ENCODE measurements around the gene THOC6. TPM values are rescaled to one million over a fixed set of nuclear protein-coding genes. Genes with fewer than 3 reads are reported as not detected.
A peak's percentile ranks its signal among the peaks of the same experiment; 100 is the strongest.

The THOC6 gene
- total and polyA plus RNA-seq, 9 of the 15 experiments (the other 6 are each of a cell fraction or from before 2014, with no cell fraction given): 2.5 to 65.4 (median 42.3) TPM

DNA sequence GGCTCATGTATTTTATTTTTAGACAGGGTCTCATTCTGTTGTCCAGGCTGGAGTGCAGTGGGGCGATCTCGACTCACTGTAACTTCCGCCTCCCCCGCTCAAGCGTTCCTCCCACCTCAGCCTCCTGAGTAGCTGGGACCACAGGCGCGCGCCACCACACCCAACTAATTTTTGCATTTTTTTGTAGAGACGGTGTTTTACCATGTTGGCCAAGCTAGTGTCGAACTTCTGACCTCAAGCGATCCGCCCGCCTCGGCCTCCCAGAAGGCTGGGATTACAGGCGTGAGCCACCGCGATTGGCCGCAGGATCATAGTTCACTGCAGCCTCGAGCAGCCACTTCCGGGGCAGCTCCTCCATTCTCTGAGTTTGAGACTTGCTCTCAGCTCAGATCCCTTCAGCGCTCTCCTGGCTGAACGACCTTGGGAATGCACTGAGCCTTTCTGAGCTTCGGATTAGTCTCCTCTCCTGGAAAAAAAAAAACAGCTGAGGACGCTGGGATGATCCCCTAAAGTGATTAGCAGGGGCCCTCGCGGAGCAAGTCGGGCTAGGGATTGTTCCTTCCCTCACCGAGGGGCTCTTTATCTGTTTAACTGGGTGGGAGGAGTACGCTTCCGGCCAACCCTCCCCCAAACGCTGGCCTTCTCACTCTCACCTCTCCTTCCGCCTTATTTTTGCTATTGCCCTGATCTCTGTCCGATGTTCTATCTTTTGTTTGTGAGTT is 42.5 kb upstream of the THOC6 start:
- no TSS peak for BruUV-seq (replicated peaks)
- Histone ChIP-seq H4K20me1 (replicated peaks; ENCODE audit: control insufficient read depth, insufficient read depth, low read length) (no peaks in the 10 kb centered on the region), H3K27me3 (ENCODE audit: control insufficient read depth in 2 of 2, insufficient read depth in 2 of 2, low read length in 2 of 2) (no peaks in the 10 kb centered on the region), H3K4me3 (peak overlapping the region; percentile 63), H3K9me1 (ENCODE audit: control insufficient read depth, insufficient read depth, low read length) (no peaks in the 10 kb centered on the region), H3K9me3 (replicated peaks; ENCODE audit: control insufficient read depth, insufficient read depth, low read depth, low read length) (no peaks in the 10 kb centered on the region), H2AFZ (ENCODE audit: low read depth, low read length) (peak overlapping the region; percentile 72), H3K79me2 (ENCODE audit: control insufficient read depth, insufficient read depth, low read length) (peaks cover 44% of the 10 kb centered on the region), H3K27ac (ENCODE audit: extremely low read depth, low read depth, low read length) (peak overlapping the region; percentile 99), H3K9ac (ENCODE audit: insufficient read depth in 1 of 2, low read depth in 2 of 2, low read length in 2 of 2) (peak overlapping the region; percentile 97 to 100), H3K4me2 (ENCODE audit: insufficient read depth, low read length) (peak overlapping the region; percentile 97), H3K4me1 (replicated peaks in 1 of 2; ENCODE audit: control insufficient read depth in 2 of 2, insufficient read depth in 2 of 2, low read length in 2 of 2) (peaks cover 19 to 77% of the 10 kb centered on the region in 2 experiments), H3K36me3 (ENCODE audit: control insufficient read depth, insufficient read depth, low read length) (peaks cover 32% of the 10 kb centered on the region; the same call in 2 of the 3 replicates)
- CTCF ChIA-PET (ENCODE audit: low intra/inter-chr PET ratio): interaction anchor here (0.6 kb wide), 1 partner anchor 1327 kb away, joined by 3 read pairs; no protein-coding TSS in a partner anchor
- WGBS (ENCODE audit: insufficient coverage, low coverage, missing lambda C conversion rate): 1% methylated on average over 31 of the region's 33 CpGs
- intact Hi-C loops (cut with micrococcal nuclease) (loop anchor here (2.0 to 5.0 kb wide), 3 partner anchors 54 to 109 kb away; no protein-coding TSS in a partner anchor), in situ Hi-C loops (cut with MboI) (no loop called here)
- FAIRE-seq (peak; percentile 92), ATAC-seq (peak; percentile 59), DNase-seq (ENCODE audit: extremely low read depth in 1 of 4, low spot score in 3 of 4) (peak; percentile 58 to 89 (median 76))
- POLR2A ChIA-PET: interaction anchor here (0.6 to 3.5 kb wide), 14 partner anchors 9 to 378 kb away, joined by 3 to 23 read pairs (median 4); partner anchors contain the start of genes FLYWCH2 and PAQR4
- TF ChIP-seq TRIM28 (IDR thresholded peaks at IDR 0.05) (peak; percentile 94), CHD1 (IDR thresholded peaks at IDR 0.05; ENCODE audit: low read length) (peak; percentile 10), HMG20A (CRISPR knock-in tag; conservative IDR thresholded peaks at IDR 0.05) (no peak), NFRKB (IDR thresholded peaks at IDR 0.05; ENCODE audit: low read depth) (peak; percentile 34), MTA1 (IDR thresholded peaks at IDR 0.05; ENCODE audit: borderline replicate concordance) (peak; percentile 72; the same call in 1 of the 2 replicates), KLF1 (tag; IDR thresholded peaks at IDR 0.05) (peak; percentile 19; the same call in 1 of the 2 replicates), ZNF143 (CRISPR knock-in tag; IDR thresholded peaks at IDR 0.05) (peak; percentile 38; the same call in 1 of the 2 replicates), ETV5 (CRISPR knock-in tag; IDR thresholded peaks at IDR 0.05; ENCODE audit: low read depth) (peak; percentile 91), ZNF311 (CRISPR knock-in tag; IDR thresholded peaks at IDR 0.05) (no peak), NBN (IDR thresholded peaks at IDR 0.05; ENCODE audit: low read depth) (peak; percentile 16; the same call in 1 of the 2 replicates), HEY1 (CRISPR knock-in tag; IDR thresholded peaks at IDR 0.05; ENCODE audit: borderline replicate concordance) (no peak), POLR2G (IDR thresholded peaks at IDR 0.05; ENCODE audit: low read depth, low read length) (peak; percentile 48), NR2F6 (CRISPR knock-in tag; IDR thresholded peaks at IDR 0.05) (no peak), RBBP5 (IDR thresholded peaks at IDR 0.05; ENCODE audit: borderline replicate concordance, insufficient read depth, low read length, poor library complexity, severe bottlenecking) (peak; percentile 62), HNRNPUL1 (IDR thresholded peaks at IDR 0.05; ENCODE audit: low read length) (no peak), RCOR1 (IDR thresholded peaks at IDR 0.05; ENCODE audit: borderline replicate concordance in 1 of 2, low read depth in 2 of 2, low read length in 2 of 2) (no peak), SIN3A (IDR thresholded peaks at IDR 0.05; ENCODE audit: borderline replicate concordance in 2 of 2, control insufficient read depth in 1 of 2, low read depth in 2 of 2, low read length in 2 of 2) (peak in 1 of 2 experiments; percentile 33; a peak in 2 of 4 replicates), SOX6 (IDR thresholded peaks at IDR 0.05) (peak; percentile 65), LEF1 (IDR thresholded peaks at IDR 0.05) (peak; percentile 87), GATA2 (CRISPR knock-in tag; IDR thresholded peaks at IDR 0.05) (peak; percentile 19; the same call in 1 of the 2 replicates), POLR2A (conservative IDR thresholded peaks at IDR 0.05) (peak; percentile 84), CXXC5 (CRISPR knock-in tag; IDR thresholded peaks at IDR 0.05) (peak; percentile 53; the same call in 1 of the 2 replicates), ZNF785 (CRISPR knock-in tag; IDR thresholded peaks at IDR 0.05) (no peak)
- TF ChIP-seq, protein P1, sequence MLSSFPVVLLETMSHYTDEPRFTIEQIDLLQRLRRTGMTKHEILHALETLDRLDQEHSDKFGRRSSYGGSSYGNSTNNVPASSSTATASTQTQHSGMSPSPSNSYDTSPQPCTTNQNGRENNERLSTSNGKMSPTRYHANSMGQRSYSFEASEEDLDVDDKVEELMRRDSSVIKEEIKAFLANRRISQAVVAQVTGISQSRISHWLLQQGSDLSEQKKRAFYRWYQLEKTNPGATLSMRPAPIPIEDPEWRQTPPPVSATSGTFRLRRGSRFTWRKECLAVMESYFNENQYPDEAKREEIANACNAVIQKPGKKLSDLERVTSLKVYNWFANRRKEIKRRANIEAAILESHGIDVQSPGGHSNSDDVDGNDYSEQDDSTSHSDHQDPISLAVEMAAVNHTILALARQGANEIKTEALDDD (IDR thresholded peaks at IDR 0.05): no peak; the same call in 1 of the 2 replicates

Measured in K562 (cell line).